ENCODE measurements around the gene LONP2.
A peak's percentile ranks its signal among the peaks of the same experiment; 100 is the strongest.
"Not testable (repeated sequence)": the region's sequence is repeated elsewhere in the genome, so short reads cannot be mapped to it uniquely, and the experiment has no call there.

The LONP2 gene

GRCh38 chr16:48367441-48368049, 123.4 kb downstream of the LONP2 start:
- no peak for DNase-seq (ENCODE audit: low read depth, low spot score)

- no peak for DNase-seq (ENCODE audit: low read depth, low spot score)
Observed at GRCh38 chr16:48369765-48370164, 125.7 kb downstream of the LONP2 start.

GRCh38 chr16:48370229-48370628, 126.1 kb downstream of the LONP2 start:
- DNase-seq (ENCODE audit: low read depth, low spot score): no peak

- DNase-seq (ENCODE audit: low read depth, low spot score): not testable (repeated sequence)
Observed at GRCh38 chr16:48370668-48371392, 126.7 kb downstream of the LONP2 start.

- DNase-seq (ENCODE audit: low read depth, low spot score): no peak
Observed at GRCh38 chr16:48371393-48371780, 127.3 kb downstream of the LONP2 start.

GRCh38 chr16:48372744-48373143, 128.6 kb downstream of the LONP2 start:
- no peak for DNase-seq (ENCODE audit: low read depth, low spot score)

GRCh38 chr16:48373258-48374029, 129.3 kb downstream of the LONP2 start:
- DNase-seq (ENCODE audit: low read depth, low spot score): no peak

- no peak for DNase-seq (ENCODE audit: low read depth, low spot score)
Observed at GRCh38 chr16:48374255-48374654, 130.2 kb downstream of the LONP2 start.

GRCh38 chr16:48377301-48377700, 133.2 kb downstream of the LONP2 start:
- not testable (repeated sequence) for DNase-seq (ENCODE audit: low read depth, low spot score)

- DNase-seq (ENCODE audit: low read depth, low spot score): no peak
Observed at GRCh38 chr16:48378276-48378675, 134.2 kb downstream of the LONP2 start.

- DNase-seq (ENCODE audit: low read depth, low spot score): no peak
Observed at GRCh38 chr16:48378836-48379235, 134.7 kb downstream of the LONP2 start.

- DNase-seq (ENCODE audit: low read depth, low spot score): no peak
Observed at GRCh38 chr16:48381201-48381600, 137.1 kb downstream of the LONP2 start.

GRCh38 chr16:48382131-48382530, 138.0 kb downstream of the LONP2 start:
- no peak for DNase-seq (ENCODE audit: low read depth, low spot score)

GRCh38 chr16:48383009-48383876, 139.1 kb downstream of the LONP2 start:
- no peak for DNase-seq (ENCODE audit: low read depth, low spot score)

- DNase-seq (ENCODE audit: low read depth, low spot score): no peak
Observed at GRCh38 chr16:48383877-48384519, 139.9 kb downstream of the LONP2 start.

- no peak for DNase-seq (ENCODE audit: low read depth, low spot score)
Observed at GRCh38 chr16:48384520-48385252, 140.6 kb downstream of the LONP2 start.

- DNase-seq (ENCODE audit: low read depth, low spot score): peak; percentile 76
Observed at GRCh38 chr16:48385253-48386150, 141.4 kb downstream of the LONP2 start, which contains the start of gene SIAH1. Gene SIAH1 (minus strand): TSS chr16:48385413. CDS start chr16:48362428, 22,985 bp downstream.

GRCh38 chr16:48386559-48387312, 142.6 kb downstream of the LONP2 start:
- no peak for DNase-seq (ENCODE audit: low read depth, low spot score)

- DNase-seq (ENCODE audit: low read depth, low spot score): no peak
Observed at GRCh38 chr16:48392407-48392806, 148.3 kb downstream of the LONP2 start.
